HFF-Myc (cell line): Measurements from ENCODE around the gene KRT222.

ENCODE experiments used
- DNase-seq: peaks from one replicate; pipeline ENCODE4 v3.0.0-alpha.2; 2011; ENCODE audit warnings: low read depth; ENCODE audit errors: extremely low read depth
- H3K4me3 ChIP-seq: replicated peaks from 2 replicates; pipeline ENCODE4 v1.5.1; 2011; ENCODE audit warnings: low read depth, mild to moderate bottlenecking, control low read depth, low read length
- TF ChIP-seq, protein P1 (sequence below): IDR thresholded peaks from 2 replicates; pipeline ENCODE4 v1.5.1; 2012; ENCODE audit warnings: mild to moderate bottlenecking, low read depth, low read length, control low read depth; ENCODE audit errors: missing control alignments

Gene KRT222

DNA sequence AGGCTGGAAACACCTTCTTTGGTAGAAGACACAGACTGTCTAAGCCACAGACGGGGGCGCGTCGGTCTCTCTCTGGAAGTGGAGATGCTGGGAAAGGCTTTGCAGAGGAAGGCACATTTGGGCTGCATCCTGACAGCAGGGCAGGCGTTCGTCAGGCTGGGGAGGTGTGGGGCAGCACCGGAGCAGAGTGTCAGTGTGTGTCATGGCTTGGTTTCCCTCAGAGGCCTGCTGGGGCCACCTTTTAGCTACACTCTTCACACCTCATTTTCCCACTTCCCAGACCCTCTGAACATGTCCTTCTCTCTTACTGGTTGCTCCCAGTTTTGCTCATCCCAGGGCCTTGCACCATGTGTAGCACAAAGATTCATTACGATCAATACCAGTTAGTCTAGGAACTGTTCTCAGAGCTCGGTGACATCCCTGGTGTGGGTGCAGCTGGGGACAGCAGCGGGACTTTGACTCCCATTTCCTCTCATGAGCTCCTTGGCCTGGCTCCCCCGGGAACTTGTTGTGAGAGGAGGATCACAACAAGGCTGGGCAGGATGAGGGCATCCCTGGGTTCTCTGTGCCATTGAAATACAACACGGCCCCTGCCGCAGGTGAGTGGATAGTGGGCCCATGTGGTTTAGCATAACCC, 50.4 kb downstream of the KRT222 start:
- no peak for DNase-seq
- TF ChIP-seq, protein P1, sequence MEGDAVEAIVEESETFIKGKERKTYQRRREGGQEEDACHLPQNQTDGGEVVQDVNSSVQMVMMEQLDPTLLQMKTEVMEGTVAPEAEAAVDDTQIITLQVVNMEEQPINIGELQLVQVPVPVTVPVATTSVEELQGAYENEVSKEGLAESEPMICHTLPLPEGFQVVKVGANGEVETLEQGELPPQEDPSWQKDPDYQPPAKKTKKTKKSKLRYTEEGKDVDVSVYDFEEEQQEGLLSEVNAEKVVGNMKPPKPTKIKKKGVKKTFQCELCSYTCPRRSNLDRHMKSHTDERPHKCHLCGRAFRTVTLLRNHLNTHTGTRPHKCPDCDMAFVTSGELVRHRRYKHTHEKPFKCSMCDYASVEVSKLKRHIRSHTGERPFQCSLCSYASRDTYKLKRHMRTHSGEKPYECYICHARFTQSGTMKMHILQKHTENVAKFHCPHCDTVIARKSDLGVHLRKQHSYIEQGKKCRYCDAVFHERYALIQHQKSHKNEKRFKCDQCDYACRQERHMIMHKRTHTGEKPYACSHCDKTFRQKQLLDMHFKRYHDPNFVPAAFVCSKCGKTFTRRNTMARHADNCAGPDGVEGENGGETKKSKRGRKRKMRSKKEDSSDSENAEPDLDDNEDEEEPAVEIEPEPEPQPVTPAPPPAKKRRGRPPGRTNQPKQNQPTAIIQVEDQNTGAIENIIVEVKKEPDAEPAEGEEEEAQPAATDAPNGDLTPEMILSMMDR: no peak
- no peak overlapping the region for H3K4me3 ChIP-seq

DNA sequence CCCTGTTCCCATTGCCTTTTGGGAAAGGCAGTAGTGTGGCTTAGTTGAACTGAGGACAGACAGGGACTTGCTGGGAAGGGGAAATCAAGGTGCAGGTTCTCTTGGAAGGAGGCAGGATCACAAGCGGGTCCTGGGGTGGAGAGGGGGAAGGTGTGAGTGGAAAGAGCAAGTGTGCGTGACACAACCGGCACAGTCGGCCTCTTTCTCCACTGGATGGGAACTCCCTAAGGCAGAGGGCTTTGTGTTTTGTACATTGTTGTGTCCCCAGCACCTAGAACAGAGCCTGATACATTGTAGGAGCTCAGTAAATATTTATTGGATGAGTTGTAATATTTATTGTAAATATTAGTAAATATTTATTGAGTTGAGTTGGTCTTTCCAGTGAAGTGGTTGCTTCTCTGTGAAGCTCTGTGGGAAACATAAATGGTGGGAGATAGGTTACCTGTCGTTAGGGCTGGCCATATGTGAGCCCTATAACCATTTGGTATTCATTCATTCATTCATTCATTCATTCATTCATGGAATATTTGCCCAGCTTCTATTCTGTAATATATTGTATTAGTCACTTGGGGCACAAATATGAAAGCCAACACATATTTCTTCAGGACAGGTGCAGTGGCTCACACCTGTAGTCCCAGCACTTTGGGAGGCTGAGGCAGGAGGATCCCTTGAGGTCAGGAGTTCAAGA, 51.4 kb downstream of the KRT222 start:
- no peak for DNase-seq
- TF ChIP-seq, protein P1: no peak
- no peak overlapping the region for H3K4me3 ChIP-seq

DNA sequence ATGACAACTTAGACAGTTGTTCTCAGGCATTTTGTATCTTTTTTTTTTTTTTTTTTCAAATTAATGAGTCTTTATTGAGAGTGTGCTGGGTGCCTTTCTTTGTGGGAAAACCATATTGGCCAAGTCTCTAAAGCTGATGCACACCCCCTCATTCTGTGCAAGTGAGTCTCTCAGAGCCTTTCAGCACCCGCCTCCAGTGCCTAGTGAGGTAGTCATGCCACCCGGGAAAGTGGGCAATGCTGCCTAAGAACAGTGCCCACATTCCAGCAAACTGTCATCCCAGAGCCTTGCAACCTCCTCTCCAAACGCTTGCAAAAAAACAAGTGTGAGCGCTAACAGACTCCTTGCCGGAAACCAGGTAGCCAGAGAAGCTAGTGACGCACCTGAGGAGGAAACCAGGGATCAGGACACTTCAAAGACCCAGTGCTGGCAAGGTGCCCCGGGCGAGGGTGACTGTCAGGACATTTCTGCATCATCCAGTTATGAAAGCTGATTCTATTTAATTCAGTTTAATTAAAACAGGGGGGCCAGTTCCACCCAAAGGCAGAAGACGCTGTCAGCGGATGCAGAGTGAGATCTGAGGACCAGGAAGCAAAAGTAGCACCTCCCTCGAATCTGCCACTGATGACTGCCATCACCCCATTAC, 52.3 kb downstream of the KRT222 start:
- no peak for DNase-seq
- TF ChIP-seq, protein P1: no peak
- no peak overlapping the region for H3K4me3 ChIP-seq

DNA sequence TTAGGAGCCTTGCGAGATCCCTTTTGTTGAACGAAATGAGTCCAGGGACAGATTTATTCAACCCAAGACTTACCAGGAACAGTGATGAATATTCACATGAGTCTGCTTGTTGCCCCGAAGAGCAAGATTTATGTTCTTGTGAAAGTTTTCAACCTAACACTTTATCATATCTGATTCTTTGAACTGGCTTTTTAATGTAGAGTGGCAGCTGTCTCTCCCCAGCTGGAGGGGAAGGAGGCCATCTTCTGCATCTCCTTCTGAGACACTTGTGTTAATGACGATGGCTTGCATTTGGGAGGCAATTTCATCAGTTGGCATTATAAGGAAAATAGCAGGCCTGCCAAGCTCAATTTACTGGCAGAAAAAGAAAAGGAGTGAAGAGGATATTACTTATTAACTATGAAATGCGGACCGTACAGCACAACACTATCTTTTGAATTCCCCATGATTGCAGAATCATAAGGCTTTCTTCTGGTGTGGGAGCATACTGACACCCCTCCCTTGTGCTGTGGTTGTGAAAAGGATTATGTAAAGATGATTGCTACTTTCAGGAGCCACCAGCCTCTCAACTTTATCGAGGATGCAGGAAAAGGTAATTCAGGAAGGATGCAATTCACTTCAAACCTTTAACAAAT, 53.0 kb downstream of the KRT222 start:
- TF ChIP-seq, protein P1: no peak
- no peak overlapping the region for H3K4me3 ChIP-seq
- DNase-seq: no peak

DNA sequence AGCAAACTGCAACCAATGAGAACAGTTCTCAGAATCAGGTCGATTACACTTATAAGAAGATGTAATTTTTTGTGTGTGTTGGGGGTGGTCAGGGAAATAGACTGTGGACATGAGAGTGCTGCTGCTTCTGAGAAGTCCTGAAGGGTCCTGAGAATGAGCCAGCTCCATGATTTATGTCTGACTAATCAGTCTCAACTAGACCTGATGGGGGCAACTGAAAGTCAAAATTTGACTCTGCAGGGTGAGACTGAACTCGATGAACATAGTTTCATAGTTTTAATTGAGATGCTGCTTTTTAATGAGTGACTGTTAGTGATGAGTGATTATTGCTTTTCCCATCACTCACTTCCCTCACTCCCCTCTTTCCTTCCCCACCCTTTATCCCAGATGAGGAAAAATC, 54.6 kb downstream of the KRT222 start:
- no peak overlapping the region for H3K4me3 ChIP-seq
- TF ChIP-seq, protein P1: no peak
- DNase-seq: no peak

DNA sequence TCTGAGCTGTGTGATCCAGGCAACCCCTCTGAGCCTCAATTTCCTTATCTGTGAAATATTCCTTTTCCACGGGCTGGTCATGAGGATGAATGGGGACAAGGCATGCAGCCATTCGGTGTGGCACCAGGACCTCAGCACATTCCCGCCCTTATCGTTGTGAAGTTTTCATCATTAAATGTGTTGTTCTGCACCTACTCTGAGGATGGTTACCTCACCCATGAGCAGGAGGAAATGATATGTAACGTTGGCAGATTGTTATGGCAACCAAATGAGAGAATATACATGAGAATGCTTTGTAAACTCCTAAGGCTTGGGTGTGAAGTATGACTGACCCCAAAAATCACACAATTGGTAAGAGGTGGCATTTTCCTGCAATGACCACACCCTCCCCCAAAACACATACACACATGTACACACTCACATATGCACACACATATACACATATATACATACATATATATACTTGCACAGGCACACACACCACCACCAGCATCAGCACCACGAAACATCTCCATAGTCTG, 56.9 kb downstream of the KRT222 start:
- DNase-seq: no peak
- H3K4me3 ChIP-seq: no peak overlapping the region
- TF ChIP-seq, protein P1: no peak
